Measurements from ENCODE around the gene SH2D5. TPM values are rescaled to one million over a fixed set of nuclear protein-coding genes. Genes with fewer than 3 reads are reported as not detected.

SH2D5 gene
- total RNA-seq, 1 experiment from 2014 or later = 14.0 TPM

GRCh38 chr1:20731057-20731991, 1.2 kb downstream of the SH2D5 start:
- peak overlapping the region; percentile 85 for H3K4me3 Mint-ChIP-seq (ENCODE audit: unreplicated experiment)
- DNase-seq (ENCODE audit: unreplicated experiment) = no peak
- H3K9me3 Mint-ChIP-seq (ENCODE audit: unreplicated experiment) = no peaks in the 10 kb centered on the region
- no peaks in the 10 kb centered on the region for H3K27me3 Mint-ChIP-seq (ENCODE audit: insufficient read depth, unreplicated experiment)
- ChIA-PET CTCF (interaction anchor here (0.5 to 1.6 kb wide), 3 partner anchors 34 to 501 kb away, joined by 3 to 4 read pairs (median 3); no protein-coding TSS in a partner anchor), POLR2A (interaction anchor here (0.6 to 2.0 kb wide), 4 partner anchors 19 to 55 kb away, joined by 3 to 7 read pairs (median 3); no protein-coding TSS in a partner anchor)
- no peak overlapping the region for H3K27ac Mint-ChIP-seq (ENCODE audit: low read depth, unreplicated experiment)
- BruUV-seq (replicated peaks) = no TSS peak
- TF ChIP-seq, protein P1, sequence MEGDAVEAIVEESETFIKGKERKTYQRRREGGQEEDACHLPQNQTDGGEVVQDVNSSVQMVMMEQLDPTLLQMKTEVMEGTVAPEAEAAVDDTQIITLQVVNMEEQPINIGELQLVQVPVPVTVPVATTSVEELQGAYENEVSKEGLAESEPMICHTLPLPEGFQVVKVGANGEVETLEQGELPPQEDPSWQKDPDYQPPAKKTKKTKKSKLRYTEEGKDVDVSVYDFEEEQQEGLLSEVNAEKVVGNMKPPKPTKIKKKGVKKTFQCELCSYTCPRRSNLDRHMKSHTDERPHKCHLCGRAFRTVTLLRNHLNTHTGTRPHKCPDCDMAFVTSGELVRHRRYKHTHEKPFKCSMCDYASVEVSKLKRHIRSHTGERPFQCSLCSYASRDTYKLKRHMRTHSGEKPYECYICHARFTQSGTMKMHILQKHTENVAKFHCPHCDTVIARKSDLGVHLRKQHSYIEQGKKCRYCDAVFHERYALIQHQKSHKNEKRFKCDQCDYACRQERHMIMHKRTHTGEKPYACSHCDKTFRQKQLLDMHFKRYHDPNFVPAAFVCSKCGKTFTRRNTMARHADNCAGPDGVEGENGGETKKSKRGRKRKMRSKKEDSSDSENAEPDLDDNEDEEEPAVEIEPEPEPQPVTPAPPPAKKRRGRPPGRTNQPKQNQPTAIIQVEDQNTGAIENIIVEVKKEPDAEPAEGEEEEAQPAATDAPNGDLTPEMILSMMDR (IDR thresholded peaks at IDR 0.05; ENCODE audit: unreplicated experiment) = no peak
- H3K4me1 Mint-ChIP-seq (ENCODE audit: insufficient read depth, unreplicated experiment) = peaks cover 8% of the 10 kb centered on the region
- intact Hi-C loops (cut with micrococcal nuclease) = no loop called here
- H3K36me3 Mint-ChIP-seq (ENCODE audit: insufficient read depth, unreplicated experiment) = peaks cover 16% of the 10 kb centered on the region

DNA sequence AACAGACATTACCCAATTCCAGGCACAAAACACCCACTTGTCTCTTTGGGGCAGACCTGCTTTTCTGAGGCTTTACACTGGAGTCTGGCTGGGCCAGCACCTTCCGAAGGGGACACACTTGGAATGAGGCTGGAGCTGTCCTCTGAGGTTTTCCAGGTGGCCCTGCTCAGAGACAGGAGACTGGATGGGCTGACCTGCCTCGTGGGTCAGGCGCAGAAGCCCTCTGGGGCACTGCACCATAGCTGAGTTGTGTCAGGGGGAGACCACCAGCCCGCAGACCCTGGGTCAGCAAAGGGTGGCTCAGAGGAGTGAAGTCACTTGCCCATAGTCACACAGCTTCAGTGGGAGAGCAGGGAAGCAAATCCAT, 1.8 kb downstream of the SH2D5 start:
- Mint-ChIP-seq H3K4me1 (ENCODE audit: insufficient read depth, unreplicated experiment) (peaks cover 8% of the 10 kb centered on the region), H3K9me3 (ENCODE audit: unreplicated experiment) (no peaks in the 10 kb centered on the region), H3K27me3 (ENCODE audit: insufficient read depth, unreplicated experiment) (no peaks in the 10 kb centered on the region), H3K4me3 (ENCODE audit: unreplicated experiment) (peak overlapping the region; percentile 85), H3K36me3 (ENCODE audit: insufficient read depth, unreplicated experiment) (peaks cover 11% of the 10 kb centered on the region), H3K27ac (ENCODE audit: low read depth, unreplicated experiment) (no peak overlapping the region)
- POLR2A ChIA-PET = interaction anchor here (1.1 kb wide), 1 partner anchor 31 kb away, joined by 3 read pairs; no protein-coding TSS in a partner anchor
- intact Hi-C loops (cut with micrococcal nuclease) = no loop called here
- DNase-seq (ENCODE audit: unreplicated experiment) = no peak
- no TSS peak for BruUV-seq (replicated peaks)
- TF ChIP-seq, protein P1 (IDR thresholded peaks at IDR 0.05; ENCODE audit: unreplicated experiment) = no peak
- CTCF ChIA-PET = interaction anchor here (0.5 to 1.6 kb wide), 2 partner anchors 34 to 1132 kb away, joined by 3 to 4 read pairs; no protein-coding TSS in a partner anchor

DNA sequence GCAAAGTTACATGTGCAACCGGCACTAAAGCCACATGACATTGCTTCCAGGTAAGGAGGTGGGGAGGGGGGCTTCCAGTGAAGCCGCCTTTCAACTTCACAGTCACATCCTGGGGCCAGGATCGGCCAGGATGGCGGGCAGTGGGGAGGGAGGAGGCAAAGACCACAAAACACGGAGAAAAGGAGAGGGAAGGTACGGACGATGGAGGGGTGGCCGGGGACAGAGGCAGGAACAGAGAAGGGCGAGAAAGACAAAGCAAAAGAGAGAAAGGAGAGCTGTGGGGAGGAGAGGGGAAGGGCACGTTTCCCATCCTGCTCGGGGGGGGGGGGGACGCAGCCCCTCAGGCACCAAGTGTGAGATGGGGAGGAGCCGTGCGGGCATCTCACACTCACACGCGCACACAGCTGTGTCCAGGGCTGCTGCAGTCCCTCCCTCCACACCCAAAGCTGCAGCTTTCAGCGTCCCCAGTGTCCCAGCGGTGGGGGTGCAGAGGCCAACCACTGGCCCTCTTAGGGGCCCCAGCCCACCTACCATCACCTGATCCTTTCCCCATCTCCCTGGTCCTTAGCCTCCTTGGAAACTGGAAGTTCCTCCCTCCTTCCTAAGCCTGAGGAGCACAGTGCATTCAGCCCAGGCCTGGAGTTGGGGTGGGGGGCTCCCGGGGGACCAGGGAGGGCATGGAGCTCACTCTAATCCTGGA, 2.4 kb downstream of the SH2D5 start:
- no peaks in the 10 kb centered on the region for H3K27me3 Mint-ChIP-seq (ENCODE audit: insufficient read depth, unreplicated experiment)
- H3K9me3 Mint-ChIP-seq (ENCODE audit: unreplicated experiment) = no peaks in the 10 kb centered on the region
- intact Hi-C loops (cut with micrococcal nuclease) = no loop called here
- peaks cover 11% of the 10 kb centered on the region for H3K36me3 Mint-ChIP-seq (ENCODE audit: insufficient read depth, unreplicated experiment)
- TF ChIP-seq, protein P1 (IDR thresholded peaks at IDR 0.05; ENCODE audit: unreplicated experiment) = no peak
- BruUV-seq (replicated peaks) = no TSS peak
- H3K4me1 Mint-ChIP-seq (ENCODE audit: insufficient read depth, unreplicated experiment) = peaks cover 8% of the 10 kb centered on the region
- H3K4me3 Mint-ChIP-seq (ENCODE audit: unreplicated experiment) = peak overlapping the region; percentile 85
- no peak overlapping the region for H3K27ac Mint-ChIP-seq (ENCODE audit: low read depth, unreplicated experiment)
- DNase-seq (ENCODE audit: unreplicated experiment) = no peak
- ChIA-PET POLR2A (interaction anchor here (1.1 kb wide), 1 partner anchor 31 kb away, joined by 3 read pairs; no protein-coding TSS in a partner anchor), CTCF (interaction anchor here (0.5 to 1.6 kb wide), 2 partner anchors 33 to 1132 kb away, joined by 3 to 4 read pairs; no protein-coding TSS in a partner anchor)

Measured in MCF 10A (cell line).